ENCODE measurements around the gene PARP9.
"Not testable (repeated sequence)": the region's sequence is repeated elsewhere in the genome, so short reads cannot be mapped to it uniquely, and the experiment has no call there.

GRCh38 chr3:122568131-122568530 lies 4.0 kb upstream of the PARP9 start:
- not testable (repeated sequence) for TF ChIP-seq CTCF (IDR thresholded peaks at IDR 0.05); USF2 (CRISPR knock-in tag; IDR thresholded peaks at IDR 0.05); ESRRA (CRISPR knock-in tag; IDR thresholded peaks at IDR 0.05; ENCODE audit: borderline replicate concordance); AFF4 (CRISPR knock-in tag; IDR thresholded peaks at IDR 0.05; ENCODE audit: borderline replicate concordance); MLX (CRISPR knock-in tag; IDR thresholded peaks at IDR 0.05); IRF1 (CRISPR knock-in tag; IDR thresholded peaks at IDR 0.05)

Measured in WTC11 (cell line).